NAMALWA (cell line): ENCODE data around the gene TRHDE.
"Not testable (repeated sequence)": the region's sequence is repeated elsewhere in the genome, so short reads cannot be mapped to it uniquely, and the experiment has no call there.

Experiments used
- DNase-seq: peaks from one replicate; pipeline ENCODE4 v3.0.0-alpha.2; 2015; ENCODE audit warnings: low spot score

The TRHDE gene

DNA sequence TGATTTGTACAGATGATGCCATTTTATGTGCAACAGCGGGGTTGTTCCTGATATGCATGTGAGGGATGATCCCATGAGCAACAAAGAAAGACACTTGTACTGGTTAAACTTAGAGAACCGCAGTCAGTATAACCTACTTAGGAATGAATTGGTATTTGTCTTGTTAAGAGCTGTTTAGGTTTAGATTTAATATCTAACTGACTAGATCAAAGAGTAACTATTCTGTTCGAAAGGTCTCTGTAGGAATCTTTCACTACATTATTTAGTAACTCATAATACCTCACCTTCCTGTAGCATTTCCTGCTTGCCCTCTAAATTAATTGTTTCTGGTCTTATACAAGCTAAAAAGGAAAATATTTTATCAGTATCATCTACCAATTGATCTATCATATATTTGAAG, 350.4 kb downstream of the TRHDE start:
- no peak for DNase-seq

- no peak for DNase-seq
These were observed 359.9 kb downstream of the TRHDE start for GRCh38 chr12:72631926-72632685.

DNA sequence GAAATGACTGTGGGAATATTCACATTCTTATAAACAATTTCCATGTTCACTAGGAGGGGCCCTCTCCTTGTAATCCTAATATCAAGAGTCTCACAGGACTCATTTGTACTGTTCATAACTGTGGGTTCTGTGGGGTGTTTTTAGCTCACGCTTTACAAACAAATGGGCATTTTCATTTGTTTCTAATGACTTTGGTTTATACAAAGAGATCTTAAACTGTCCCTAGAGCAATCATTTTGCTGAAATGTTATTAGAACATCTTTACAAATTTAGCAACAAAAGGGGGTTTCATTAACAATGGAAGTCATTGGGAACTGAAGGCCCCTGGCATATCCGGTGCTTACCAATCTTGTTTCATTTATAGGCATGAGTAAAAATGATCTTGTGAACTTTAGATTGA, 370.5 kb downstream of the TRHDE start:
- DNase-seq = no peak

- DNase-seq = no peak
These were observed 375.0 kb downstream of the TRHDE start for GRCh38 chr12:72647139-72647538.

- DNase-seq = no peak
These were observed 386.4 kb downstream of the TRHDE start for GRCh38 chr12:72658615-72659014.

- not testable (repeated sequence) for DNase-seq
These were observed 388.0 kb downstream of the TRHDE start for GRCh38 chr12:72660174-72660573.

- peak; percentile 53 for DNase-seq
These were observed 401.7 kb downstream of the TRHDE start for GRCh38 chr12:72673853-72674252.

DNA sequence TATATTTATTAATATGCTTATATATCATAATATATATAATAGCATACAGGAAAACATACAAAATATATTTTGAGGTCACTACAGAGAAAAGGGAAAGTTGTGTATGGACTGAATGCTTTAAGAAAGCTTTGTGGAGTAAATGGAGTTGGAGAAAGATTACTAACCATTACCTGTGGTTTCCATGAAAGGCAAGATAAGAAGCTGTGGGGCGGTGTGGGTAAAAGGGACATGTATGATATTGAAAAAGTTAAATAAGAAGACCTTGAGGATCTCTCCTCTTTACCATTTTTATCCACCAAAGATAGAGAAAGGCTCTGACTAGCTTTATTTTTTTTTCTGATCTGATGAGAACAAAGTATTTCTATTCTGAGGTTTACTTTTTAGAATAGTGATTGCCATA, 404.4 kb downstream of the TRHDE start:
- DNase-seq = no peak

DNA sequence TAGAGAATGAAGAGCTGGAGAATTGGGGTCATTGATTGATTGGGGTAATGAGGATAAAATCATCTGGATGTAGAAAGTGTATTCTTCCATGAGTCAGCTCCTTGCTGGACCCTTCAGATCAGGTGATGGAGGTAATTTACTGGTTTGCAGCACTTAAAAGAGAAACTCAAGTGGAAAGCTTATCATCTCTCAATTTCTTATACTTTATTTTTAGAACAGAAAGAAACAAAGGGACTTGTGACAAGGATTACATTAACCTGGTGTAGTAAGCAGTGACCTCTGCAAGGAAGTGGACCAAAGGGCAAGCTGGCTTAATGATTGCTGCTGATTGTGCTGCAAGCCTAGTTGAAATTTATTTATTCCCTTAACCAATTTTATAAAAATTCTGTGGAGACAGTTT, 405.0 kb downstream of the TRHDE start:
- no peak for DNase-seq

GRCh38 chr12:72677846-72678245, 405.7 kb downstream of the TRHDE start:
- no peak for DNase-seq

GRCh38 chr12:72679147-72679757, 407.1 kb downstream of the TRHDE start:
- no peak for DNase-seq

- no peak for DNase-seq
These were observed 408.9 kb downstream of the TRHDE start for GRCh38 chr12:72681028-72681427.

GRCh38 chr12:72684491-72684890, 412.3 kb downstream of the TRHDE start:
- DNase-seq = no peak

GRCh38 chr12:72692338-72692737, 420.2 kb downstream of the TRHDE start:
- DNase-seq = no peak

GRCh38 chr12:72694193-72694592, 422.0 kb downstream of the TRHDE start:
- DNase-seq = no peak

DNA sequence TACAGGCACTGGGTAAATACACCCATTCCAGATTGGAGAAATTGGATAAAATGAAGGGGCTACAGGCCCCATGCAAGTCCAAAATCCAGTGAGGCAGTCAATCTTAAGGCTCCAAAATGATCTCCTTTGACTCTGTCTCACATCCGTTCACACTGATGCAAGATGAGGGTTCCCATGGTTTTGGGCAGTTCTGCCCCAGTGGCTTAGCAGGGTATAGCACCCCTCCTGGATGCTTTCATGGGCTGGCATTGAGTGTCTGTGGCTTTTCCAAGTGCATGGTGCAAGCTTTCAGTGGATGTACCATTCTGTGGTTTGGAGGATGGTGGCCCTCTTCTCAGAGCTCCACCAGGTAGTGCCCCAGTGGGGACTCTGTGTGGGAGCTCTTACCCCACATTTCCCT, 427.2 kb downstream of the TRHDE start:
- DNase-seq = peak; percentile 13

DNA sequence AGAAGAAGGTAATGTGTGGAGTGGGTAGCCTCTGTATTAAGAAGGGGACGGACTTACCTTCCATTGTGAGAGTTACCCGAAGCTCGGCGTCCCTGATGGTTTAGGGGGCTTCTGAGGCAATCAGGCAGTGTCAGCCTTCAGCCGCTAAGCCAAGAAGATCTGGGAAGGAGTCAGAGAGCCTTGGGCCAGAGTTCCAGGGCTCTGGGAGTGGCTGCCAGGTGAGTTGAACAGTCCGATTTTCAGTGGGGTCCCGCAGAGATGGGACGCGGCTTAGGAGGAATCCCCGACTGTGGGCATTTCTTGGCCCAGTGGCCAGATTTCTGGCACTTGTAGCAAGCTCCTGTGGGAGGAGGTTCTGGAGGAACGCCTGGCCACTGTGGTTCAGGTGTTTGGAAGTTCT, 439.9 kb downstream of the TRHDE start:
- not testable (repeated sequence) for DNase-seq

DNA sequence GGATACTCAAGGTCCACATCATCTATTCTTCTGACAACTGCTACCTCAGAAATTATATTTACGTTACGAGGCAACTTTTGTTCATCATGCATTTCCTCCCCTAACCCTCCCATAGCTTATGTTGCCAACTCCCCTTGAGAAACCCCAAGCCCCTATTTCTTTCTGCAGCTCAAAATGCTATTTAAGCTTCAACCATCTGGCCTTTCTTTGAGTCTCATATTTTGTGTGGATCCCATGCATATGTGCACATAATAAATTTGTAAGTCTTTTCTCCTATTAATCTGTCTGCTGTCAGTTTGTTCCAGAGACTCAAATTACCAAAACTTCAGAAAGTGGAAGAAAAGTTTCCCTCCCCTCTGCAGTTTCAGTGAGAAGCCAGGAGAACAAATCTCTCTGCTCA, 444.1 kb downstream of the TRHDE start:
- no peak for DNase-seq

GRCh38 chr12:72717036-72717435, 444.9 kb downstream of the TRHDE start:
- DNase-seq = no peak
